Bronchial epithelial cell (primary cell): ENCODE results near the gene NDUFB8. TPM values are rescaled to one million over a fixed set of nuclear protein-coding genes. Genes with fewer than 3 reads are reported as not detected.
A peak's percentile ranks its signal among the peaks of the same experiment; 100 is the strongest.

Experiments
- DNase-seq: peaks from one replicate; pipeline ENCODE4 v3.0.0-alpha.2; 2010; ENCODE audit warnings: low read depth
- FAIRE-seq: peaks from 2 replicates; lab custom pipeline; 2011; peaks lifted over from hg19 to GRCh38; lab: Jason Lieb, UNC
- H3K27me3 ChIP-seq: 2 replicates; pipeline ENCODE4 v1.5.1; 2011; ENCODE audit warnings: low read length; ENCODE audit not compliant: control insufficient read depth, insufficient read depth
- H3K36me3 ChIP-seq: 2 replicates; pipeline ENCODE4 v1.5.1; 2011; ENCODE audit warnings: low read length; ENCODE audit not compliant: control insufficient read depth, insufficient read depth
- H3K4me3 ChIP-seq: 2 replicates; pipeline ENCODE4 v1.5.1; 2011; ENCODE audit warnings: mild to moderate bottlenecking, low read depth, low read length, control low read depth
- CTCF ChIP-seq: IDR thresholded peaks from 2 replicates; pipeline ENCODE4 v1.5.1; 2011; ENCODE audit warnings: mild to moderate bottlenecking, moderate library complexity, low read length, control low read depth, inconsistent platforms; ENCODE audit not compliant: insufficient read depth, severe bottlenecking
- total RNA-seq: library from RNA; depleted of rRNA; stranded (reverse); fragments of >200 nt; gene quantifications from 2 replicates; pipeline ENCODE4 v1.2.1, GENCODE V29; 2014

The NDUFB8 gene
- total RNA-seq, 1 donor from 2014 or later: 134 TPM

GRCh38 chr10:100505164-100505563 lies 24.5 kb downstream of the NDUFB8 start:
- DNase-seq (no peak), FAIRE-seq (no peak)
- no peak for TF ChIP-seq CTCF
- Histone ChIP-seq H3K4me3 (no peak overlapping the region), H3K27me3 (no peaks in the 10 kb centered on the region), H3K36me3 (peaks cover 1% of the 10 kb centered on the region)

- Histone ChIP-seq H3K36me3 (peaks cover 1% of the 10 kb centered on the region), H3K4me3 (no peak overlapping the region), H3K27me3 (no peaks in the 10 kb centered on the region)
- DNase-seq: no peak
- TF ChIP-seq CTCF: no peak
- no peak for FAIRE-seq
These were observed 25.6 kb downstream of the NDUFB8 start for GRCh38 chr10:100504096-100504495.

- FAIRE-seq: no peak
- peaks cover 1% of the 10 kb centered on the region for H3K36me3 ChIP-seq
These were observed 26.7 kb downstream of the NDUFB8 start for GRCh38 chr10:100502926-100503494.

GRCh38 chr10:100501423-100501822 lies 28.2 kb downstream of the NDUFB8 start:
- DNase-seq: peak; percentile 7
- Histone ChIP-seq H3K27me3 (no peaks in the 10 kb centered on the region), H3K4me3 (no peak overlapping the region), H3K36me3 (peaks cover under 1% of the 10 kb centered on the region)
- FAIRE-seq: no peak
- no peak for TF ChIP-seq CTCF

More at GRCh38 chr10:100502926-100503494, 26.7 kb downstream of the NDUFB8 start:
- no peak for TF ChIP-seq CTCF
- no peak for DNase-seq
- no peak overlapping the region for H3K4me3 ChIP-seq
- H3K27me3 ChIP-seq: no peaks in the 10 kb centered on the region

- DNase-seq (no peak), FAIRE-seq (no peak)
- Histone ChIP-seq H3K36me3 (peaks cover 2% of the 10 kb centered on the region), H3K4me3 (no peak overlapping the region), H3K27me3 (no peaks in the 10 kb centered on the region)
- no peak for TF ChIP-seq CTCF
These were observed 31.6 kb downstream of the NDUFB8 start for GRCh38 chr10:100498059-100498458.

GRCh38 chr10:100496567-100496966 lies 33.1 kb downstream of the NDUFB8 start:
- no peak for TF ChIP-seq CTCF
- no peak for FAIRE-seq
- peaks cover 2% of the 10 kb centered on the region for H3K36me3 ChIP-seq
- no peak overlapping the region for H3K4me3 ChIP-seq
- no peak for DNase-seq
- no peaks in the 10 kb centered on the region for H3K27me3 ChIP-seq
